Mucosa of descending colon (tissue), 3 donors: ENCODE results near the gene DBNL. TPM values are rescaled to one million over a fixed set of nuclear protein-coding genes. Genes with fewer than 3 reads are reported as not detected.
"Not testable (repeated sequence)": the region's sequence is repeated elsewhere in the genome, so short reads cannot be mapped to it uniquely, and the experiment has no call there.

ENCODE experiments used
- ATAC-seq: fragments of 200-7000 bp; cut with Tn5 transposase; one replicate; pipeline ENCODE4 v1.9.1; 2020; ENCODE audit warnings: mild to moderate bottlenecking, moderate library complexity
- DNase-seq, 3 donors: peaks; one replicate each; pipeline ENCODE4 v3.0.0-alpha.2; 2020
- H3K36me3 ChIP-seq: fragments of 200-600 bp; one replicate; pipeline ENCODE4 v1.8.0; 2021; ENCODE audit warnings: low read depth, mild to moderate bottlenecking
- H3K4me1 ChIP-seq: fragments of 200-600 bp; one replicate; pipeline ENCODE4 v1.8.0; 2021; ENCODE audit warnings: low read depth, mild to moderate bottlenecking
- H3K4me3 ChIP-seq: fragments of 200-600 bp; one replicate; pipeline ENCODE4 v1.8.0; 2021; ENCODE audit warnings: mild to moderate bottlenecking
- H3K9me3 ChIP-seq: fragments of 200-600 bp; one replicate; pipeline ENCODE4 v1.8.0; 2021; ENCODE audit warnings: mild to moderate bottlenecking
- intact Hi-C, 2 donors: fragments of 100-400 bp; cut with DNase I in 1 of 2; cut with micrococcal nuclease in 1 of 2; formaldehyde crosslinking; loops; one replicate each; pipeline versions ENCODE4 v1.11.0 to v1.11.1; 2022; cut with DNase I, micrococcal nuclease
- long read RNA-seq, 2 donors: library from polyadenylated mRNA; unstranded; transcript quantifications; one replicate each; pipeline ENCODE4 v2.0.0, GENCODE V29; 2019 to 2021
- total RNA-seq, 3 donors: library from RNA; stranded (reverse); fragmentation: NEBNext Ultra II Directional in 2 of 3; extraction: Animal tissue kit (Norgen Biotek cat#: 25700) in 2 of 3; gene quantifications; one replicate each; pipeline versions ENCODE4 v1.2.1 to v1.2.4, GENCODE V29; 2021 to 2023
- TF ChIP-seq, protein P1 (sequence below): fragments of 200-600 bp; IDR thresholded peaks from one replicate; pipeline ENCODE4 v1.8.0; 2022; ENCODE audit warnings: antibody characterized with exemption, mild to moderate bottlenecking
- donor health status: DM: no; HTN: no; CAD: no; lungs with moderate emphysema.
- donor health status: DM: no; HTN: no; CAD: no.
- donor health status: DM: no; HTN: yes; CAD: no.

The DBNL gene
- total RNA-seq: 10 to 100 TPM; 84.2 to 91.2 (median 89.8) TPM
- long read RNA-seq, donor 1, full-length matches to known transcripts: 142 of 174 reads
- long read RNA-seq, donor 1, partial matches to known transcripts: 5 of 174 reads
- long read RNA-seq, donor 1, other reads (novel, unspliced or antisense): 27 of 174 reads
- long read RNA-seq, donor 2, transcript DBNL-210 (13 exons, 1,808 nt): major isoform, 48 of 90 reads
- long read RNA-seq, donor 2, transcript DBNL-220 (13 exons, 2,117 nt): minor isoform, 25 of 90 reads
- long read RNA-seq, donor 2, partial matches to known transcripts: 3 of 90 reads
- long read RNA-seq, donor 2, other reads (novel, unspliced or antisense): 12 of 90 reads

DNA sequence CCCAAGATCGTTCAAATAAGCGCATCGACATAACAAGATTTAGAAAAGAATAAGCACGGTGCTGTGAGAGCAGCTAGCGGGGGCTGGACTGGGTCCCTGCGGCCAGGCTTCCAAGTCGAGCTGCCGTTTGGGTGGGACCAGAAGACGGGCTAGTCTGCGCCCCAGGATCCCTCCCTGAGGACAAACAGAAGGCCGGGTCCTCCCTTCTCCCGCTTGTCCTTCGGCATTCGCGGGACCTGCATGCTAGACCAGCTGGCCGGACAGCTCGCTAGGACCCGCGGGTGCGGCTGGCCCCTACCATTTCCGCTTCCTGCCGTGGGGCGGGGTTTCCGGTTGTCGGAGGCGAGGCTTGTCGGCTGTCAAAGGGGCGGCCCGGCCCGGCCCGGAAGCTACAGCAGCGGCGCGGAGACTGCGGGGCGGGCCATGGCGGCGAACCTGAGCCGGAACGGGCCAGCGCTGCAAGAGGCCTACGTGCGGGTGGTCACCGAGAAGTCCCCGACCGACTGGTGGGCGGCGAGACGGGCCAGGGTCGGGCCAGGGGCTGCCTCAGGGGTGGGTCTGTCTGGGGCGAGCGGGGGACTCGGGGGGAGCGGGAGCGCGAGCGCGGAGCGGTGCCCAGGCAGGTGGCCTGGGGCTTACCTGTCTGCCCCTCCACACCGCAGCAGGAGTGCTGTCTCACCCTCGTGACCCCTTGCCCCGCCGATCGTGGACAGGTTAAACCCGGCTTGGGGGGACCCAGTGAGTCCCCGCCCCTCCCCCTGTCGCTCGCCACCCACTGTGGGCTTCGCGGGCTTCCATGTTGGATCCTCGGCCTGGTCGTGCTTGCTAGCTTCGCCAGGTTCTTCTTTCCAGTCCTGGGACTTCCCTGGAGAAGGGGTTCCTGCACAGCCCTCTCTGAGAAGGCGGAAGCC is at the start of gene DBNL:
Gene DBNL (plus strand): TSS at position 388 of the 911 bp plus-strand sequence. CDS start 36 bp downstream, at position 424.
- H3K4me3 ChIP-seq: peak within 1 kb of the TSS; percentile 97
- peak; percentile 97 to 98 (median 98) for DNase-seq
- TF ChIP-seq, protein P1, sequence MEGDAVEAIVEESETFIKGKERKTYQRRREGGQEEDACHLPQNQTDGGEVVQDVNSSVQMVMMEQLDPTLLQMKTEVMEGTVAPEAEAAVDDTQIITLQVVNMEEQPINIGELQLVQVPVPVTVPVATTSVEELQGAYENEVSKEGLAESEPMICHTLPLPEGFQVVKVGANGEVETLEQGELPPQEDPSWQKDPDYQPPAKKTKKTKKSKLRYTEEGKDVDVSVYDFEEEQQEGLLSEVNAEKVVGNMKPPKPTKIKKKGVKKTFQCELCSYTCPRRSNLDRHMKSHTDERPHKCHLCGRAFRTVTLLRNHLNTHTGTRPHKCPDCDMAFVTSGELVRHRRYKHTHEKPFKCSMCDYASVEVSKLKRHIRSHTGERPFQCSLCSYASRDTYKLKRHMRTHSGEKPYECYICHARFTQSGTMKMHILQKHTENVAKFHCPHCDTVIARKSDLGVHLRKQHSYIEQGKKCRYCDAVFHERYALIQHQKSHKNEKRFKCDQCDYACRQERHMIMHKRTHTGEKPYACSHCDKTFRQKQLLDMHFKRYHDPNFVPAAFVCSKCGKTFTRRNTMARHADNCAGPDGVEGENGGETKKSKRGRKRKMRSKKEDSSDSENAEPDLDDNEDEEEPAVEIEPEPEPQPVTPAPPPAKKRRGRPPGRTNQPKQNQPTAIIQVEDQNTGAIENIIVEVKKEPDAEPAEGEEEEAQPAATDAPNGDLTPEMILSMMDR: no peak
- intact Hi-C loops: no loop called here
- no peaks in the 10 kb centered on the region for H3K9me3 ChIP-seq
- ATAC-seq: peak; percentile 91
- no peaks in the 10 kb centered on the region for H3K36me3 ChIP-seq
- H3K4me1 ChIP-seq: peaks cover 26% of the 10 kb centered on the region

DNA sequence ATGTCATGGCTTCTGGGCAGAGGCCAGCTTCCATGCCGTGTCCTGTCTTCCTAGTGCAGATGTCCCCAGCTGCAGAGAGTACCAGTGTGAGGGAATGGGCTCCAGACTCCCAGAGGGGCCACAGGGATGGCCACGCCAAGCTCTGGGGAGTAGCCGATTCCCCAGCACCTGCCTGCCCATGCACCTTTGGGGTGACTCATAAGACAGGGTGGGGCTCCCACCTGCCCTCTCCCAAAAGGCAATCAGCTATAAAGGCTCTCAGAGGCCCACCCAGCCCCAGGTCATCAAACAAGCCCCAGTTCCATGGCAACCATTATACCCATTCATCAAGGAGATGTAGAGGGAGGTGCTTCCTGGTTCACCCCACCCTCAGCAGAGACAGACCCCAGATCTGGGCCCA is 47.0 kb upstream of the DBNL start, which contains the start of gene SPDYE1:
Gene SPDYE1 (plus strand): TSS at position 366 of the 400 bp plus-strand sequence. CDS start 2,053 bp downstream, outside the sequence.
- intact Hi-C loops, H3K4me3 ChIP-seq, H3K9me3 ChIP-seq, DNase-seq, H3K36me3 ChIP-seq, H3K4me1 ChIP-seq: not testable (repeated sequence)
- ATAC-seq: peak; percentile 21

DNA sequence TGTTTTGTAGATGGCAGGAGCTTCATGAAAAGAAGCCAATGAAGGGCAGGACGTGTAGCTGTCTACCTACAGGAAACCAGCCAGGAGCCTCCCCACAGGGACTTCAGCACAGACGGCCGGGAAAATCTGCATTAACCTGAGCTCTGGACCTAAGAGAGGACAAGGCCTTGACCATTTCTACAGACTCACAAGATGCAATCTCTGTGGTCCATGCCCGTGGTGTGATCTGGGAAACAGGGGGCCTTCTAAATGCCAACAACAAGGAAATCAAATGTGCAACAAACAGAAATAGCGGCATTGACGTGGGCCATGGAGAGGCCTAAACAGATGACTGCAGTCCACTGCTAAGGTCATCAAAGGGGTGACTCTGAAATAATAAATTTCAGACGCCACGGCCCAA is 32.4 kb upstream of the DBNL start:
- H3K4me1 ChIP-seq, DNase-seq, H3K9me3 ChIP-seq, H3K4me3 ChIP-seq, H3K36me3 ChIP-seq, ATAC-seq, intact Hi-C loops: not testable (repeated sequence)

DNA sequence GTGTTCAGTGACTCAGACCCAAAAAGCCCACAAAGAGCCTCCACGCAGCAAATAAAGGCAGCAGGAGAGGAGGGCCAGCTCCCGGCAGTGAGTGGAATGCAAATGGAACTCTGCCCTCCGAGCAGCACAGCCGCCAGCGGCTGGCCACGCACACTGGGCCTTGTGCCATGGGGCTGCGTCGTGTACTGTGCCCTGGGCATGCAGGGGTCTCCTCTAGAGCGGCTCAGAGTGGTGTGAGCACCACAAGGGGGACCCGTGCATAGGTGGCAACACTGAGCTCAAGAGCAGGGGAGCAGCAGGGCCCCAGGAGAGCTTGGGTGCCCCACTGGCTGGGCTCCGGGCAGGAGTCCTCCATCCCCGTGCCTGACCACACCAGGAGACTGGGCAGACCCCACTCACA is 29.4 kb upstream of the DBNL start:
- not testable (repeated sequence) for ATAC-seq, H3K4me3 ChIP-seq

DNA sequence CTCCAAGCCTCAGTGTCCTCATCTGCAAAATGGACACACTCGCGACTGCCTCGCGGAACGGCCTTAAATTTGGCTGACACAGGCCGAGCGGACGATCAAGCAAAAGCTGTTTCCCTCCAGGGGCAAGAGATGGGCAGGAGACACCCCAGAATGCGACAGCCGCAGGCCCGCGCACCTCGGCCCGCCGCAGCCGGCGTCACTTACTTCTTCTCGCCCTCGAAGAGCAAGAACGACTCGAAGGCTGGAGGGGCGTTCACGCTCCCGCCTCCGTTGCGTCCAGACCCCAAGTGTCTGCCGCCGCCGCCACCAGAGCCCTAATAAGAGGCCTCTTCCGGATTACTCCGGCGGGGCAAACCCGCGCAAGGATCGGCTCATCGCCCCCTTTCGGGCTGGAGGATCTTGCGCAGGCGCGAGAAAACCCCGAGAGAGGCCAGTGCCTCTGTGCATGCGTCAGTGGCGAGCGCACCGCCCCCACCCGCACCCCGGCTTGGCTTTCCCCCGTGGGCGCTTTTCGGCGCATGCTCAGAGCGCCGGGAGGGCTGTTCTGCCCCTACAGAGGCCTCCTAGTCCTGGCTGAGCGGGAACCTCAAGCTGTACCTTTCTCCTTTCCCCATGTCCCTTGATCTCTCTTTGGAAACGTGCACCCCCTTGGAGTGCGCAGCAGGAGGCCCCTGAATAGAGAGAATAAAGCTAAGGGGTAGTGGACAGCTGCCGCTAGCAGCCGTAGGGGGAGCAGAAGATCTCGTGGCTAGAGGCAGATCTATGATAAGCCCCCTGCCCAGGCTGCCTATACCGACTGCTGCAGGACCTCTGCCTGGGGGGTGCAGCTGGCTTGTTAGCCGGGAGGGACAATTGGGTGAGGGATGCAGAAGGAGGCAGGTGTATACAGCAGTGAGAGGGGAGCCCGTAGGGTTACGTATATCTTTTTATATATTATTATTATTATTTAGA is 25.4 kb upstream of the DBNL start:
- peaks cover 12% of the 10 kb centered on the region for H3K4me1 ChIP-seq
- TF ChIP-seq, protein P1: peak; percentile 76
- intact Hi-C loops, H3K9me3 ChIP-seq, H3K36me3 ChIP-seq: not testable (repeated sequence)
- H3K4me3 ChIP-seq: peak overlapping the region; percentile 74
- peak; percentile 98 to 99 (median 98) for DNase-seq
- ATAC-seq: peak; percentile 98

More for the DNA sequence above, 29.4 kb upstream of the DBNL start:
- intact Hi-C loops, H3K36me3 ChIP-seq, H3K9me3 ChIP-seq, DNase-seq: not testable (repeated sequence)
- peaks cover 12% of the 10 kb centered on the region for H3K4me1 ChIP-seq

DNA sequence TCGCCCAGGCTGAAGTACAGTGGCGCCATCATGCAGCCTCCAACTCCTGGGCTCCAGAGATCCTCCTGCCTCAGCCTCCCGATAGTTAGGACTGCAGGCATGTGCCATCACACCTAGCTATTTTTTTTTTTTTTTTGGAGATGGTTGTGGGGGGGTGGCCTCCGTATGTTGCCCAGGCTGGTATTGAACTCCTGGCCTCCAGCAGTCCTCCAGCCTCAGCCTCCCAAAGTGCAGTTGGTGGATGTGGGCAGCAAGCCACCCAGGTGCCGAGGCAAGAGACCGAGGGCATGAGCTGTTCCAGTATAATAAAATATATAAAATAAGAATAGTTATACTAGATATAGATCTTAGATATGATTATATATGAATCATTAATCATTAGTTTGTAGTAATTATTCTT is 24.7 kb upstream of the DBNL start:
- H3K36me3 ChIP-seq, H3K9me3 ChIP-seq, intact Hi-C loops, ATAC-seq, H3K4me3 ChIP-seq, DNase-seq: not testable (repeated sequence)
- H3K4me1 ChIP-seq: peaks cover 12% of the 10 kb centered on the region

DNA sequence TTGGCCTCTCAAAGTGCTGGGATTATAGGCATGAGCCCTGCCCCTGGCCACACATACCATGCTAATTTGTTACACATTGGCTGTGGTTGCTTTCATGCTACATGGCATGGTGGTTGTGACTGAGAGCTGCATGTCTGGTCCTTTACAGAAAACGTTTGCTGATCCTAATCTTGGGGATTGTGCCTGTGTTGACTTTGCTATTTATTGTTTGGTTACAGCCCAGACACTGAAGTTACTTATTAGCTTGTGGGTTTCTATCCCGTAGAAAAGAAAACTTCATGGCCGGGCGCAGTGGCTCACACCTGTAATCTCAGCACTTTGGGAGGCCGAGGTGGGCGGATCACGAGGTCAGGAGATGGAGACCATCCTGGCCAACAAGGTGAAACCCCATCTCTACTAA is 22.4 kb upstream of the DBNL start:
- H3K4me3 ChIP-seq, DNase-seq, intact Hi-C loops, H3K9me3 ChIP-seq, H3K36me3 ChIP-seq: not testable (repeated sequence)
- H3K4me1 ChIP-seq: peaks cover 12% of the 10 kb centered on the region
- peak; percentile 8 for ATAC-seq

DNA sequence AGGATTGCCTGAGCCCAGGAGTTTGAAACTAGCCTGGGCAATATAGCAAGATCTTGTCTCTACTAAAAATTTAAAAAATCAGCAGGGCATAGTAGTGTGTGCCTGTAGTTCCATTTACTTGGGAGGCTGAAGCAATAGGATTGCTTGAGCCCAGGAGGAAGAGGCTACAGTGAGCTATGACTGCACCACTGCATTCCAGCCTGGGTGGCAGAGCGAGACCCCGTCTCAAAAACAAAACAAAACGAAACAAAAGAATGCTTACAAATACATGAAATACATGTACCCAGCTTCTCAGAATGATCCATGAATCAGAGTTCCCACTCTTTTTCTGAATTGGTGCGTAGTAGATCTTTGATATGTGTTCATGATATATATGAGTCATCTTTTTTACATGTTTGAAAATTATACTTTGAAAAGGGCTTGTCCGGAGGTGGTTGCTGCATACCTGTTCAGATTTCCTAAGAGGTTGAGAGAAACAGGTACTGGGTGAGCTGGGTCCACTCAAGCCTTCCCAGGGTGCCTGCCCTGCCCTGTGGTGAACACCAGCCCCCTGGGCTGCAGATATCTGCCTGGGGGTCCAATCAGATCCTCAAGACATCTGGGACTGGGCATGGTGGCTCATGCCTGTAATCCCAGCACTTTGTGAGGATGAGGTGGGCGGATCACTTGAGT is 21.6 kb upstream of the DBNL start:
- DNase-seq, intact Hi-C loops, ATAC-seq: not testable (repeated sequence)

DNA sequence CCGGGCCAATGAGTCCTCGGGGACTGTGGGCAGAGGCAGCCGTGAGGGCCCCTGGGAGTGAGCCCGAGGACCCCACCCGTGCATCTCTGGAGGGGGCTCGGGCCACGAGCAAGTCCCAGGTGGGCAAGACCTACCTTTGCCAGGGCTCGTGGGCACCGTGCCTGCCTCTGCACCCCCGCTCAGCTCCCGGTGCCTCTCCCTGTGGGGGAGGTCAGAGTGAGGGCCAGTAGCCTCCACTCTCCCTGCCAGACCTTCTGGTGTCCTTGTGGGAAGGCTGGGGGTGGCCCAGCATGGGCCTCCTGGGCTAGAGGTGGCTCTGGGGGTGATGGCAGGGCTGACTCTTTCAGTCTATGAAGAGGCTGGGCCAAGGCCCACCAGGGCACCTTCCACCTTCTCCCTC is 15.1 kb upstream of the DBNL start:
- H3K36me3 ChIP-seq, H3K4me3 ChIP-seq, DNase-seq, ATAC-seq, H3K9me3 ChIP-seq, intact Hi-C loops, H3K4me1 ChIP-seq: not testable (repeated sequence)

More for the DNA sequence above, 21.6 kb upstream of the DBNL start:
- not testable (repeated sequence) for H3K9me3 ChIP-seq, H3K4me3 ChIP-seq, H3K4me1 ChIP-seq, H3K36me3 ChIP-seq

DNA sequence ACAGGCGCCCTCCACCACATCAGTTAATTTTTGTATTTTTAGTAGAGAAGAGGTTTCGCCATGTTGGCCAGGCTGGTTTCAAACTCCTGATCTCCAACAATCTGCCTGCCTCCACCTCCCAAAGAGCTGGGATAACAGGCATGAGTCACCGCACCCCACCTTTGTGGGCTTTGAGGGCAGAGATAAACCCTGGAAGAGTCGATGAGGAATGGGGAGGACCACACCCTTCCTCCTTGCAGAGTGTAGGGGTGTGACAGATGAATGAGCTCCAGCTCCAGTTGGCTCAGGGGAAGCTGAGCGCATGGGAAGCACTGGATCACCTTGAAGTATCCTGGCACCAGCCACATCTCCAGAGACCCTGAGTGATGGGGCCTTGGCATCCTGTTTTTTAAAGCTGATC is 14.5 kb upstream of the DBNL start:
- H3K36me3 ChIP-seq, DNase-seq, H3K9me3 ChIP-seq, intact Hi-C loops, H3K4me1 ChIP-seq, H3K4me3 ChIP-seq: not testable (repeated sequence)
- peak; percentile 28 for ATAC-seq
